Peyer's patch (tissue), 4 donors: ENCODE data around the gene PDE1C. TPM values are rescaled to one million over a fixed set of nuclear protein-coding genes. Genes with fewer than 3 reads are reported as not detected.

ENCODE experiments used
- DNase-seq, 3 donors: peaks; one replicate each; pipeline ENCODE4 v3.0.0-alpha.2; 2017 to 2019
- H3K27ac ChIP-seq, 4 donors: fragments of 200-600 bp; sonication (generic); one replicate each; pipeline ENCODE4 v1.5.1; 2016 to 2019
- H3K27me3 ChIP-seq, 2 donors: fragments of 200-600 bp; sonication (generic); one replicate each; pipeline ENCODE4 v1.5.1; 2019
- H3K36me3 ChIP-seq, 3 donors: fragments of 200-600 bp; sonication (generic); one replicate each; pipeline ENCODE4 v1.5.1; 2016 to 2019
- H3K4me1 ChIP-seq, 4 donors: fragments of 200-600 bp; sonication (generic); one replicate each; pipeline ENCODE4 v1.5.1; 2016 to 2019
- H3K4me3 ChIP-seq, 4 donors: fragments of 200-600 bp; sonication (generic); 1 replicate in 3 of 4; 2 replicates in 1 of 4; pipeline ENCODE4 v1.5.1; 2016 to 2019; ENCODE audit warnings: mild to moderate bottlenecking in 1 of 4
- H3K9me3 ChIP-seq, 4 donors: fragments of 200-600 bp; sonication (generic); one replicate each; pipeline ENCODE4 v1.5.1; 2016 to 2019; ENCODE audit warnings: mild to moderate bottlenecking in 1 of 4
- CTCF ChIP-seq, 6 experiments: fragments of 450-650 bp in 4 of 6; fragments of 200-600 bp in 2 of 6; sonication (generic) in 1 of 6; IDR thresholded peaks; one replicate each; pipeline ENCODE4 v1.5.1; 2017 to 2019; ENCODE audit warnings: antibody characterized with exemption in 6 of 6, mild to moderate bottlenecking in 3 of 6, moderate library complexity in 1 of 6
- POLR2A ChIP-seq, 2 donors: fragments of 450-650 bp; IDR thresholded peaks; one replicate each; pipeline ENCODE4 v1.5.1; 2017; ENCODE audit warnings: antibody characterized with exemption in 2 of 2, mild to moderate bottlenecking in 2 of 2, moderate library complexity in 2 of 2
- total RNA-seq, 4 donors: library from RNA; depleted of rRNA; stranded (reverse); fragments of >200 nt; gene quantifications; one replicate each; pipeline ENCODE4 v1.1.0, GENCODE V29; 2016

PDE1C gene
- total RNA-seq, 4 donors from 2014 or later: 2.5 to 15.7 (median 3.3) TPM

DNA sequence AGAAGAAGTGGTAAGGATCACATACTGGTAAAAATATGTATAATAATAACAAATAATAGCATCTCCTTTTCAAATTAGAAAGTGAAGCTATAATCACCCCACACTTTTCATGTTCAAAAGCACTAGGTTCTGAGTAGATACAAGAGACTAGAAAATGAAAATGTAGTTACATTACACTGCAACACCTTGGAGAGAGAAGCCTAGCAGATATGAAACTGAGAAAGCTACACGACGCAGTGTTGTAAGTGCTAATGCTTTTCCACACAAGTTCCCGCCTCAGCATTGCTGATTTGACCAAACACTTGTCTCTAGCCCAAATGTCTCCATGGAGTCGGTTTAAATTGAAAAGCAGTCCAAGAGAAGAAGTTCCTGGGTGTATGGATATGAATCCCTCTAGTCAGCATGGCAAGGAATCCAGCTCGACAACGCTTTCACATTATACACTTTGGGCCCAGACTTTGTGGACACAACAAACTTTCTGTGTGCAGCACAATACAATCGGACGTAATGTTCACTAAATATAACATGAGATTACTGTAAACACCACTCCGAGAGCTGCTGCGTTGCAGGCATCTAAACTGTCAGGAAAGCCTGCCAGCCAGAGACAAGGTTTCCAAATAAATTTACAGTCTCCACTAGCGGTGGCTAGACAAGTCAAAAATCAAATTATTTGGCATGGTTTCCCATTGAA is 1.7 kb downstream of the PDE1C start:
- Histone ChIP-seq H3K27ac (no peak overlapping the region), H3K4me1 (no peaks in the 10 kb centered on the region), H3K9me3 (no peaks in the 10 kb centered on the region), H3K27me3 (no peaks in the 10 kb centered on the region), H3K36me3 (no peaks in the 10 kb centered on the region), H3K4me3 (peak overlapping the region in 1 of 4 donors; percentile 59)
- TF ChIP-seq POLR2A (IDR thresholded peaks at IDR 0.05): no peak
- no peak for TF ChIP-seq CTCF (IDR thresholded peaks at IDR 0.05)
- no peak for DNase-seq

- TF ChIP-seq CTCF (IDR thresholded peaks at IDR 0.05) (no peak), POLR2A (IDR thresholded peaks at IDR 0.05) (no peak)
- Histone ChIP-seq H3K9me3 (no peaks in the 10 kb centered on the region), H3K4me3 (no peak overlapping the region), H3K27me3 (no peaks in the 10 kb centered on the region), H3K4me1 (no peaks in the 10 kb centered on the region), H3K27ac (no peak overlapping the region), H3K36me3 (no peaks in the 10 kb centered on the region)
- DNase-seq: no peak
Measured at GRCh38 chr7:32066441-32066840, 3.8 kb downstream of the PDE1C start.

DNA sequence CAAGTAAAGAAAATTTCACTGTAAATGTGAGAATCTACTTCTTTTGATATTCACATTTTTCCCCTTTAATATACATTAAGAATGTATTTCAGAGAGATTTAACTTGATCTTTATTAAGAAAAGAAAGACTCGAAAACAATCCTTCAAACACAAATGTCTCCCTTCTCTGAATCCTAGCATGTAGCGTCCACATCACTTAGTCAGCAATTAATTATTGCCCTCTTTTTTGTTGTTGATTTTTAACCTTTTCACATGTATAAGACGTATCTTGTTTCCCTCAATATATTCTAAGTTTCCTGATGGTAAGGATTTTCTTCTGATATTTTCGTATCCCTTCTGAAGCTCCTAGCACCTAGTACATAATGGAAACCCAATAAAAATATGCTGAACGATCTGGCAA is 6.6 kb downstream of the PDE1C start:
- Histone ChIP-seq H3K36me3 (no peaks in the 10 kb centered on the region), H3K9me3 (no peaks in the 10 kb centered on the region), H3K4me3 (no peak overlapping the region), H3K27me3 (no peaks in the 10 kb centered on the region), H3K4me1 (peaks cover 0 to 6% (median 0%) of the 10 kb centered on the region in 4 donors), H3K27ac (no peak overlapping the region)
- DNase-seq: no peak
- TF ChIP-seq CTCF (IDR thresholded peaks at IDR 0.05): no peak

DNA sequence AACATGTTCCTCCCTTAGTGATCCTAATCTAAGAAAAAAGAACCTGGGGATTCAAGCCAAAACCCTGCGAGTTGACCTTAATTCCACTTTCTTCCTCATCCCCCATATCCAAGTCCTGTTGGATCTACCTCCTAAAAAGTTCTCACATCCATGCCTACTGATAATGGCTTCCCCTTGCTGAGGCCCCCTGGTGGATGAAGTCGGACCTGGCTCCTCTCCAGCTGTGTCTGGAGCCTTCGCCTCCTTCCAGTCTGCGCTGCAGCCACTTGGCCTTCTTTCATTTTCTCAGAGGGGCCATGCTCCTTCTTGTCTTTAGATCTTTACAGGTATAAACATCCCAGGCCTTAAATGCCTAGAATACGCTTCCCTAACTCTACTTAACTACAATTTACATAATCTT is 8.1 kb downstream of the PDE1C start:
- Histone ChIP-seq H3K27ac (no peak overlapping the region), H3K36me3 (no peaks in the 10 kb centered on the region), H3K4me1 (peaks cover 0 to 6% (median 0%) of the 10 kb centered on the region in 4 donors), H3K9me3 (no peaks in the 10 kb centered on the region), H3K4me3 (no peak overlapping the region), H3K27me3 (no peaks in the 10 kb centered on the region)
- TF ChIP-seq CTCF (IDR thresholded peaks at IDR 0.05) (peak in 4 of 6 experiments; percentile 23 to 55 (median 48)), POLR2A (IDR thresholded peaks at IDR 0.05) (no peak)
- peak in 2 of 3 donors; percentile 63 to 67 for DNase-seq

DNA sequence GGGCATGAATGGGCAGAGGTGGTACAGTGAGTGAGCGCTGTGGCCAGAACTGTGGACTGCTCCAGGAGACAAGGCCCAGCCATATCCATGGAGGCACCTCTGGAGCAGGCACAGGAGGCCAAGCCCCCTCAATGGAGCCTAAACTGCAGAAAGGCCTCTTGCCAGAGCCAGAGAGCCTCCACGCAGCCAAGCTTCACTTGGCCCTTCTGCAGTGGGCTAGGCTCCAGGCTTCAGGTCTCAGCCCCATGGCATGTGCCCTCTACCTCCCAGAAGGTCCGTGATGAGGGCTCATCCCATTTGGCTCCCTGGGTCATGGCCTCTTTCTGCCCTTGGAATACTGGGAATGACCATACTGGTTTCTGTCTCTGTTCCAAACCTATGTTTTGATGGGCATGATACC is 8.9 kb downstream of the PDE1C start:
- no peak overlapping the region for H3K27ac ChIP-seq
- H3K27me3 ChIP-seq: no peaks in the 10 kb centered on the region
- DNase-seq: no peak
- H3K36me3 ChIP-seq: no peaks in the 10 kb centered on the region
- no peak for TF ChIP-seq CTCF (IDR thresholded peaks at IDR 0.05)
- no peak overlapping the region for H3K4me3 ChIP-seq
- H3K4me1 ChIP-seq: peaks cover 0 to 6% (median 0%) of the 10 kb centered on the region in 4 donors
- no peaks in the 10 kb centered on the region for H3K9me3 ChIP-seq
